ES-I3 (cell line): ENCODE data around the gene GAA.

ENCODE experiments used
- H3K36me3 ChIP-seq: 2 replicates; pipeline ENCODE4 v1.6.1; 2013; ENCODE audit warnings: mild to moderate bottlenecking, low read length, control low read depth, moderate library complexity; ENCODE audit not compliant: insufficient read depth
- H3K4me1 ChIP-seq: 2 replicates; pipeline ENCODE4 v1.6.1; 2013; ENCODE audit warnings: mild to moderate bottlenecking, control low read depth, low read length; ENCODE audit not compliant: insufficient read depth
- H3K9ac ChIP-seq: 2 replicates; pipeline ENCODE4 v1.6.1; 2013; ENCODE audit warnings: low read depth, mild to moderate bottlenecking, low read length, moderate library complexity
- H3K9me3 ChIP-seq: 2 replicates; pipeline ENCODE4 v1.6.1; 2013; ENCODE audit warnings: mild to moderate bottlenecking, low read length, moderate library complexity; ENCODE audit not compliant: control insufficient read depth, insufficient read depth

The GAA gene

GRCh38 chr17:80112471-80113032 lies 11.2 kb downstream of the GAA start:
- Histone ChIP-seq H3K9me3 (no peaks in the 10 kb centered on the region), H3K36me3 (peaks cover 3% of the 10 kb centered on the region; the same call in 1 of the 2 replicates), H3K9ac (no peak overlapping the region), H3K4me1 (no peaks in the 10 kb centered on the region; the same call in 1 of the 2 replicates)

GRCh38 chr17:80113033-80113484 lies 11.7 kb downstream of the GAA start:
- H3K36me3 ChIP-seq = peaks cover 3% of the 10 kb centered on the region; the same call in 1 of the 2 replicates
- no peaks in the 10 kb centered on the region; the same call in 1 of the 2 replicates for H3K4me1 ChIP-seq
- no peak overlapping the region for H3K9ac ChIP-seq

GRCh38 chr17:80114758-80115157 lies 13.4 kb downstream of the GAA start:
- H3K4me1 ChIP-seq = no peaks in the 10 kb centered on the region; the same call in 1 of the 2 replicates
- H3K9ac ChIP-seq = no peak overlapping the region
- 0 out of 2 replicates have a peak, but pooled peaks cover 3% of the 10 kb centered on the region for H3K36me3 ChIP-seq
- H3K9me3 ChIP-seq = no peaks in the 10 kb centered on the region

More at GRCh38 chr17:80113033-80113484, 11.7 kb downstream of the GAA start:
- no peaks in the 10 kb centered on the region for H3K9me3 ChIP-seq

- Histone ChIP-seq H3K9ac (no peak overlapping the region), H3K9me3 (no peaks in the 10 kb centered on the region), H3K36me3 (0 out of 2 replicates have a peak, but pooled peaks cover 3% of the 10 kb centered on the region), H3K4me1 (no peaks in the 10 kb centered on the region; the same call in 1 of the 2 replicates)
Observed at GRCh38 chr17:80115159-80115558, 13.8 kb downstream of the GAA start.

- 0 out of 2 replicates have a peak, but pooled peaks cover 3% of the 10 kb centered on the region for H3K36me3 ChIP-seq
- no peak overlapping the region for H3K9ac ChIP-seq
- H3K4me1 ChIP-seq = no peaks in the 10 kb centered on the region; the same call in 1 of the 2 replicates
- no peaks in the 10 kb centered on the region for H3K9me3 ChIP-seq
Observed at GRCh38 chr17:80116276-80116920, 15.0 kb downstream of the GAA start.

- H3K4me1 ChIP-seq = no peaks in the 10 kb centered on the region; the same call in 1 of the 2 replicates
- H3K9ac ChIP-seq = no peak overlapping the region
- 0 out of 2 replicates have a peak, but pooled peaks cover 3% of the 10 kb centered on the region for H3K36me3 ChIP-seq
- H3K9me3 ChIP-seq = no peaks in the 10 kb centered on the region
Observed at GRCh38 chr17:80116921-80117380, 15.6 kb downstream of the GAA start.

- H3K9ac ChIP-seq = no peak overlapping the region
Observed at GRCh38 chr17:80117491-80118401, 16.4 kb downstream of the GAA start.

GRCh38 chr17:80118601-80119270 lies 17.4 kb downstream of the GAA start:
- H3K9ac ChIP-seq = no peak overlapping the region
- peaks cover 2% of the 10 kb centered on the region; the same call in 1 of the 2 replicates for H3K4me1 ChIP-seq
- 0 out of 2 replicates have a peak, but pooled peaks cover 3% of the 10 kb centered on the region for H3K36me3 ChIP-seq
- no peaks in the 10 kb centered on the region for H3K9me3 ChIP-seq

More at GRCh38 chr17:80117491-80118401, 16.4 kb downstream of the GAA start:
- Histone ChIP-seq H3K9me3 (no peaks in the 10 kb centered on the region), H3K36me3 (0 out of 2 replicates have a peak, but pooled peaks cover 3% of the 10 kb centered on the region), H3K4me1 (no peaks in the 10 kb centered on the region; the same call in 1 of the 2 replicates)

GRCh38 chr17:80119271-80119791 lies 17.9 kb downstream of the GAA start:
- Histone ChIP-seq H3K4me1 (peaks cover 7% of the 10 kb centered on the region; the same call in 1 of the 2 replicates), H3K9ac (no peak overlapping the region), H3K9me3 (no peaks in the 10 kb centered on the region), H3K36me3 (0 out of 2 replicates have a peak, but pooled peaks cover 3% of the 10 kb centered on the region)

GRCh38 chr17:80119839-80120238 lies 18.5 kb downstream of the GAA start:
- 0 out of 2 replicates have a peak, but pooled peaks cover 3% of the 10 kb centered on the region for H3K36me3 ChIP-seq
- H3K9ac ChIP-seq = no peak overlapping the region
- H3K9me3 ChIP-seq = no peaks in the 10 kb centered on the region
- H3K4me1 ChIP-seq = peaks cover 12% of the 10 kb centered on the region; the same call in 1 of the 2 replicates

GRCh38 chr17:80122026-80122575 lies 20.7 kb downstream of the GAA start:
- no peaks in the 10 kb centered on the region for H3K9me3 ChIP-seq
- H3K4me1 ChIP-seq = peaks cover 13% of the 10 kb centered on the region; the same call in 1 of the 2 replicates
- no peak overlapping the region for H3K9ac ChIP-seq
- no peaks in the 10 kb centered on the region for H3K36me3 ChIP-seq

- Histone ChIP-seq H3K9ac (no peak overlapping the region), H3K4me1 (peaks cover 13% of the 10 kb centered on the region; the same call in 1 of the 2 replicates), H3K9me3 (no peaks in the 10 kb centered on the region), H3K36me3 (no peaks in the 10 kb centered on the region)
Observed at GRCh38 chr17:80122926-80123505, 21.6 kb downstream of the GAA start.

GRCh38 chr17:80123791-80124190 lies 22.4 kb downstream of the GAA start:
- no peak overlapping the region for H3K9ac ChIP-seq
- H3K36me3 ChIP-seq = no peaks in the 10 kb centered on the region
- peaks cover 13% of the 10 kb centered on the region; the same call in 1 of the 2 replicates for H3K4me1 ChIP-seq
- no peaks in the 10 kb centered on the region for H3K9me3 ChIP-seq
